Uterus (tissue), 2 donors: ENCODE measurements around the gene ADORA2A.

Experiments
- POLR2A ChIP-seq, 2 donors: fragments of 450-650 bp; IDR thresholded peaks; one replicate each; pipeline ENCODE4 v1.6.1; 2016; ENCODE audit warnings: antibody characterized with exemption in 2 of 2, mild to moderate bottlenecking in 1 of 2, moderate library complexity in 1 of 2
- TF ChIP-seq, protein P1 (sequence below), 4 experiments: fragments of 200-600 bp in 2 of 4; fragments of 450-650 bp in 2 of 4; sonication (generic) in 2 of 4; IDR thresholded peaks; one replicate each; pipeline ENCODE4 v1.5.1; 2016 to 2019; ENCODE audit warnings: antibody characterized with exemption in 4 of 4, mild to moderate bottlenecking in 2 of 4, moderate library complexity in 1 of 4

DNA sequence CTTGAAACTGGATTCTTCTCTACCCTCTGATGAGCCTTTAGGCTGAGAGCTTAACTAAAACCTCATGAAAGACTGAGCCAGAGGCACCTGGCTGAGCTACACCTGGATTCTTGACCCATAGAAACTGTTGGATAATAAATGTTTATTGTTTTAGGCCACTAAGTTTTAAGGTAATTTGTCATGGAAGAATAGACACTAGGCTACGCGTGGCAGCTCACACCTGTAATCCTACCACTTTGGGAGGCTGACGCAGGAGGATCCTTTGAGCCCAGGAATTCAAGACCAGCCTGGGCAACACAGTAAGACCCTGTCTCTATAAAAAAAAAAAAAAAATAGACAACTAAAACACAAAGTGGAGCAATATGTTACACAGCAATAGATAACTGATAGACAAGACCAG is 38.6 kb downstream of the ADORA2A start:
- TF ChIP-seq, protein P1, sequence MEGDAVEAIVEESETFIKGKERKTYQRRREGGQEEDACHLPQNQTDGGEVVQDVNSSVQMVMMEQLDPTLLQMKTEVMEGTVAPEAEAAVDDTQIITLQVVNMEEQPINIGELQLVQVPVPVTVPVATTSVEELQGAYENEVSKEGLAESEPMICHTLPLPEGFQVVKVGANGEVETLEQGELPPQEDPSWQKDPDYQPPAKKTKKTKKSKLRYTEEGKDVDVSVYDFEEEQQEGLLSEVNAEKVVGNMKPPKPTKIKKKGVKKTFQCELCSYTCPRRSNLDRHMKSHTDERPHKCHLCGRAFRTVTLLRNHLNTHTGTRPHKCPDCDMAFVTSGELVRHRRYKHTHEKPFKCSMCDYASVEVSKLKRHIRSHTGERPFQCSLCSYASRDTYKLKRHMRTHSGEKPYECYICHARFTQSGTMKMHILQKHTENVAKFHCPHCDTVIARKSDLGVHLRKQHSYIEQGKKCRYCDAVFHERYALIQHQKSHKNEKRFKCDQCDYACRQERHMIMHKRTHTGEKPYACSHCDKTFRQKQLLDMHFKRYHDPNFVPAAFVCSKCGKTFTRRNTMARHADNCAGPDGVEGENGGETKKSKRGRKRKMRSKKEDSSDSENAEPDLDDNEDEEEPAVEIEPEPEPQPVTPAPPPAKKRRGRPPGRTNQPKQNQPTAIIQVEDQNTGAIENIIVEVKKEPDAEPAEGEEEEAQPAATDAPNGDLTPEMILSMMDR (IDR thresholded peaks at IDR 0.05), result no peak
- no peak for TF ChIP-seq POLR2A (IDR thresholded peaks at IDR 0.05)
